Gastrocnemius medialis (tissue), 4 donors: Measurements from ENCODE around the gene SPATA6L. TPM values are rescaled to one million over a fixed set of nuclear protein-coding genes. Genes with fewer than 3 reads are reported as not detected.

ENCODE experiments used
- ATAC-seq, 2 donors: fragments of 150-250 bp; one replicate each; pipeline ENCODE4 v1.9.1; 2016
- DNase-seq, 2 donors: peaks; one replicate each; pipeline ENCODE4 v3.0.0-alpha.2; 2019
- H3K27ac ChIP-seq, 4 donors: fragments of 200-600 bp; sonication (generic); 1 replicate in 1 of 4; 2 replicates in 3 of 4; pipeline ENCODE4 v1.5.1; 2016 to 2018; ENCODE audit warnings: mild to moderate bottlenecking in 2 of 4, moderate library complexity in 1 of 4
- H3K27me3 ChIP-seq, 3 donors: fragments of 200-600 bp; sonication (generic) in 2 of 3; 1 replicate in 1 of 3; 2 replicates in 2 of 3; pipeline versions ENCODE4 v1.5.1 to v1.6.0; 2016 to 2019; ENCODE audit warnings: mild to moderate bottlenecking in 1 of 3, moderate library complexity in 1 of 3
- H3K36me3 ChIP-seq, 2 donors: fragments of 200-600 bp; sonication (generic) in 1 of 2; one replicate each; pipeline ENCODE4 v1.5.1; 2017 to 2018
- H3K4me1 ChIP-seq, 2 donors: fragments of 200-600 bp; sonication (generic) in 1 of 2; one replicate each; pipeline ENCODE4 v1.5.1; 2016 to 2017; ENCODE audit warnings: mild to moderate bottlenecking in 2 of 2
- H3K4me3 ChIP-seq, 4 donors: fragments of 200-600 bp; sonication (generic) in 3 of 4; 1 replicate in 1 of 4; 2 replicates in 3 of 4; pipeline ENCODE4 v1.5.1; 2016 to 2019; ENCODE audit warnings: mild to moderate bottlenecking in 2 of 4
- H3K9me3 ChIP-seq, 3 donors: fragments of 200-600 bp; sonication (generic) in 2 of 3; 1 replicate in 1 of 3; 2 replicates in 2 of 3; pipeline ENCODE4 v1.5.1; 2016 to 2019
- CTCF ChIP-seq, 5 experiments: fragments of 450-650 bp in 3 of 5; fragments of 200-600 bp in 2 of 5; sonication (generic) in 2 of 5; IDR thresholded peaks in 4 of 5; conservative IDR thresholded peaks in 1 of 5; 1 replicate in 4 of 5; 2 replicates in 1 of 5; pipeline ENCODE4 v1.5.1; 2016 to 2019; ENCODE audit warnings: antibody characterized with exemption in 5 of 5, mild to moderate bottlenecking in 3 of 5, moderate library complexity in 3 of 5
- POLR2A ChIP-seq, 2 donors: fragments of 450-650 bp; IDR thresholded peaks; one replicate each; pipeline ENCODE4 v1.6.1; 2017; ENCODE audit warnings: antibody characterized with exemption in 2 of 2, mild to moderate bottlenecking in 2 of 2, moderate library complexity in 2 of 2
- in situ Hi-C, 4 donors: fragments of 200-750 bp; cut with MboI; loops; one replicate each; pipeline versions ENCODE4 v1.15.0 to v1.8.0; 2017; ENCODE audit warnings: low sequenced_read_pairs in 4 of 4
- intact Hi-C: fragments of 100-400 bp; cut with DNase I; formaldehyde crosslinking; loops from one replicate; pipeline ENCODE4 v1.15.1; 2023; ENCODE audit warnings: low total_unique reads
- total RNA-seq, 4 donors: library from RNA; depleted of rRNA; stranded (reverse); fragments of >200 nt; gene quantifications; one replicate each; pipeline versions ENCODE4 v1.1.0 to v1.2.3, GENCODE V29; 2016

The SPATA6L gene
- total RNA-seq, 4 donors from 2014 or later: 0.39 to 0.44 TPM; not detected in 2

- Histone ChIP-seq H3K27me3 (no peaks in the 10 kb centered on the region), H3K4me1 (peaks cover 7% of the 10 kb centered on the region in 2 donors), H3K4me3 (no peak overlapping the region), H3K36me3 (no peaks in the 10 kb centered on the region), H3K9me3 (no peaks in the 10 kb centered on the region), H3K27ac (peak overlapping the region in 1 of 4 donors; percentile 49)
- no peak for ATAC-seq
- in situ Hi-C loops: no loop called here
- DNase-seq: no peak
- no peak for TF ChIP-seq CTCF (IDR thresholded peaks at IDR 0.05 in 4 of 5, conservative IDR thresholded peaks at IDR 0.05 in 1 of 5)
- no peak for TF ChIP-seq POLR2A (IDR thresholded peaks at IDR 0.05)
- intact Hi-C loops: no loop called here
Observed at GRCh38 chr9:4573634-4574389, 92.5 kb downstream of the SPATA6L start.

GRCh38 chr9:4573176-4573575 lies 93.1 kb downstream of the SPATA6L start:
- no peaks in the 10 kb centered on the region for H3K36me3 ChIP-seq
- H3K4me1 ChIP-seq: peaks cover 7% of the 10 kb centered on the region in 2 donors
- H3K9me3 ChIP-seq: no peaks in the 10 kb centered on the region
- TF ChIP-seq CTCF (IDR thresholded peaks at IDR 0.05 in 4 of 5, conservative IDR thresholded peaks at IDR 0.05 in 1 of 5) (no peak), POLR2A (IDR thresholded peaks at IDR 0.05) (no peak)
- no peaks in the 10 kb centered on the region for H3K27me3 ChIP-seq
- in situ Hi-C loops: no loop called here
- intact Hi-C loops: no loop called here
- ATAC-seq: no peak
- no peak overlapping the region for H3K4me3 ChIP-seq
- DNase-seq: no peak
- no peak overlapping the region for H3K27ac ChIP-seq

GRCh38 chr9:4572184-4572826 lies 94.0 kb downstream of the SPATA6L start:
- in situ Hi-C loops (no loop called here), intact Hi-C loops (no loop called here)
- TF ChIP-seq CTCF (IDR thresholded peaks at IDR 0.05 in 4 of 5, conservative IDR thresholded peaks at IDR 0.05 in 1 of 5) (no peak), POLR2A (IDR thresholded peaks at IDR 0.05) (no peak)
- Histone ChIP-seq H3K27me3 (no peaks in the 10 kb centered on the region), H3K9me3 (no peaks in the 10 kb centered on the region), H3K4me1 (peaks cover 7% of the 10 kb centered on the region in 2 donors), H3K27ac (no peak overlapping the region), H3K4me3 (no peak overlapping the region), H3K36me3 (no peaks in the 10 kb centered on the region)
- no peak for ATAC-seq
- no peak for DNase-seq

GRCh38 chr9:4569101-4569500 lies 97.2 kb downstream of the SPATA6L start:
- intact Hi-C loops: no loop called here
- Histone ChIP-seq H3K27me3 (no peaks in the 10 kb centered on the region), H3K4me3 (no peak overlapping the region), H3K9me3 (no peaks in the 10 kb centered on the region), H3K36me3 (no peaks in the 10 kb centered on the region), H3K27ac (no peak overlapping the region), H3K4me1 (peaks cover 0 to under 1% of the 10 kb centered on the region in 2 donors)
- TF ChIP-seq CTCF (IDR thresholded peaks at IDR 0.05 in 4 of 5, conservative IDR thresholded peaks at IDR 0.05 in 1 of 5) (no peak), POLR2A (IDR thresholded peaks at IDR 0.05) (no peak)
- DNase-seq (no peak), ATAC-seq (no peak)
- in situ Hi-C loops: no loop called here
